ENCODE data around the gene ING3.

Gene ING3

DNA sequence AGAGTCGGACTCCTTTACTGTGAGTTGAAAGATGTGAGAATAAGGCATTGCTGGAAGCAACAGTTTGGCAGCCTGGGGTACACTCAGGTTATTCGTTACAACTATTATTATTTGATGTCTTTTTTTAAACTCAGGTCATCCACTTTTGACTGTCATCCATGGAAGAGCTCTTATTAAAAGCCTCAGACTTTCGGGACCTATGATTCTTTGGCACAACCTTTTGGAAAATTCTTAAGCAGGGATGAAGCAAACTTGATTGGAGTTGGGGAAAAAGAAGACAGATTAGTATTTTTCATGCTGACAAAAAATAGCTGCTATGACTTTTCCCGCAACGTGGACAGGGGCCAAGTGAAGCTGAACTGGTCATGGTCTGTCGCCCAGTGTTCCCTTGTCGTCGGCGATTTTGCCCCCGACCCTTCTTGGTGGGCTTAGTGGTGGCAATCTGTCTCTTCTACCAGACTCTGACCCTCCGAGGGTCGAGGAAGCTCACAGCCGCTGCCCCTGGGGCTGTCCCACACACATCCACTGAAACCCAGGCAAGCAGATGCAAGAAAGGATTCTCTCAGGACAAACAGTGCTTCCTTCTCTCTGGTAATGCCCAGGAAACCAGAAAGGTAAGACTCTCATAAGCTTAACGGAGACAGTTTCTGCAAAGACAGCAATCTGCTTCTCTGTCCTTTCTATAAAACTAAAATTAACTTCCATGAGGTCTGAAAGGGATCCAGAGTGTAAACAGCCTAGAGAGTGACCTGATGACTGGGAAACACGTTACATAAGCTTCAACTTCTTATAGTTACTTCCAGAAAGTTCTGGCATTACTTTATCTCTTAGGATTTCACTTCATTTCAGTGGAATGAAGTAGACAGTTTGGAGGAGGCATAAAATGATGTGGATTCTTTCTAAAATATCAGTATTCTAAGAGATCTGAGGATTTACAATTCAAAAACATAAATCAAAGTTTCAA, 39.0 kb downstream of the ING3 start:
- DNase-seq = peak; percentile 46

DNA sequence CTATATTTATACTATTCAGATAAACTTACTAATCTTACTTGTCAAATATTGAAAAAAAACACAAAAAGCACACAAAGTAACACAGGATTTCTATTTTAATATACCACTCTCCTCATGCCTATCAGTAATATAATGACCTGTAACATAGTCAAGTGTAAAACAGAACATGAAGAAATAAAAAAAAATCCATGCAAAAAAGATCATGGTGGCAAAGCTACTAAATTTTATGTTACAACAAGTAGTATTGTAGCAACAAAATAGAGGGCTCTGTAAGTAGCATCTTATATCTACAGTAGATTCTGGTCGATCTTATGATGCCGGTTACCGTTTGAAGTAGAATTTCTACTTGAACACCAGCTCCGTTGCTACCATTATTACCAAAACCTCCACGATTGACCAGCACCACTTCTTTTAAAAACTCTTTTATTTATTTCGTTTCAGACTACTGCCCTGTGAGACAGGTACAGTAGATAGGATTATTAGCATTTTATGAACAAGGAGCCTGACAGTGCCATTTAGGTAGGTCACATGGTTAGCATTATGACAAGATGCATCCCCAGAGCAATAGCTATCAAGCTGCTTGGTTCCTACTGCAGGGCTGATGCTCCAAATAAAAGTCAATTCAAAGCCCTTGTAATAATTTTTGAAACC, 40.0 kb downstream of the ING3 start:
- DNase-seq = no peak

- no peak for DNase-seq
Observed at GRCh38 chr7:120991161-120991560, 40.6 kb downstream of the ING3 start.

- DNase-seq = no peak
Observed at GRCh38 chr7:120991581-120991980, 41.0 kb downstream of the ING3 start.

- no peak for DNase-seq
Observed at GRCh38 chr7:120992272-120992964, 41.8 kb downstream of the ING3 start.

DNA sequence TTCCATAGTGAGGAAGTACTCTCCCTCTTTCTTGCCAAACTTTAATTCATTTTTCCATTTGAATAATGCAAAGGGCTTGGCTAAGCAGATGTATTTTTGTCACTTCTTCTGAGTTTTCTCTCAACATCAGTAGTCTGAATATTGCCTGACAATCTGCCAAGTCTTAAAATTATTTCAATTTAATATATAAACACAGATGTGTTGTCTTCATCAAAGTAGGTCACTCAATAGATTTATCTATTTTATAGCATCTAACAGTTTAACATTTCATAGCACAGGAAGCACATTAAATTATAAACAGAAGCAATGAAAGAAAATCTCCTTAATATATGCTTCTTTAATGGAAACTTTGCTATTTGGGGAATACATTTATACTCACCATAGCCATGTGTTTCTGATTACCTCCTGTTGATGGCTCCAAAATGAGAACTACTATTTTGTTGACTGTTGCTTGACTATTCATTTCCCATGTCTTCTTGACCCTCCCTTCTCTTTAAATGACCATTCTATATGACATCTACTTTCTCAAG, 42.5 kb downstream of the ING3 start:
- no peak for DNase-seq

DNA sequence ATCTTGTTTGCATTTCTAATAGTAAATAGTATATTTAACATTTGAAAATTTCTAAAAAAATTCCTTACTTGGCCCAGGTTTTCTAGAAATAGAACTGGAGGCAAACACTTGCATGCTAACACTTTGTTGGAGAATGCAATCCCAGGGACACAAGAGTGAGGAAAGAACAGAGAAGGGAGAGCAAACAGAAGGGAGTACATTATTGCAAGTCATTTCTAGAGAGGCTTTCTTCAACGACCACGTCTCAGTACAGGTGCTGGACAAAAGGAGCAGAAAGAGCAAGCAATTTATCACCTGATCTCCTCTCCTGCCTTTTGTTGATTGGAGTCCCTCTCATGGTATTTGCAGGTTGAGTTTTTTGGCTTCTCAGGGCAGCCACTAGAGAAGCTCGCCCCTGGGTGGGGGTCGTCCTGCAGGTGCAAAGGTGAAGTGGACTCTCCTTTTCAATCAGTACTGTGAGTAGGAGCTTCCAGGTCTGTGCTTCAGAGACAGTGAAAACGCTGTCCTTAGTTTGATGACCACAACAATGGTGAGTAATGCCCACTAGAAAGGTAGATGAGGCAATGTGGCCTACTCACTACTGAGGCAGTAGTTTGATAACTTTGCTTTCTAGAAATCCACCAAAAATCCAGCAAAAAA, 43.1 kb downstream of the ING3 start:
- DNase-seq = no peak

DNA sequence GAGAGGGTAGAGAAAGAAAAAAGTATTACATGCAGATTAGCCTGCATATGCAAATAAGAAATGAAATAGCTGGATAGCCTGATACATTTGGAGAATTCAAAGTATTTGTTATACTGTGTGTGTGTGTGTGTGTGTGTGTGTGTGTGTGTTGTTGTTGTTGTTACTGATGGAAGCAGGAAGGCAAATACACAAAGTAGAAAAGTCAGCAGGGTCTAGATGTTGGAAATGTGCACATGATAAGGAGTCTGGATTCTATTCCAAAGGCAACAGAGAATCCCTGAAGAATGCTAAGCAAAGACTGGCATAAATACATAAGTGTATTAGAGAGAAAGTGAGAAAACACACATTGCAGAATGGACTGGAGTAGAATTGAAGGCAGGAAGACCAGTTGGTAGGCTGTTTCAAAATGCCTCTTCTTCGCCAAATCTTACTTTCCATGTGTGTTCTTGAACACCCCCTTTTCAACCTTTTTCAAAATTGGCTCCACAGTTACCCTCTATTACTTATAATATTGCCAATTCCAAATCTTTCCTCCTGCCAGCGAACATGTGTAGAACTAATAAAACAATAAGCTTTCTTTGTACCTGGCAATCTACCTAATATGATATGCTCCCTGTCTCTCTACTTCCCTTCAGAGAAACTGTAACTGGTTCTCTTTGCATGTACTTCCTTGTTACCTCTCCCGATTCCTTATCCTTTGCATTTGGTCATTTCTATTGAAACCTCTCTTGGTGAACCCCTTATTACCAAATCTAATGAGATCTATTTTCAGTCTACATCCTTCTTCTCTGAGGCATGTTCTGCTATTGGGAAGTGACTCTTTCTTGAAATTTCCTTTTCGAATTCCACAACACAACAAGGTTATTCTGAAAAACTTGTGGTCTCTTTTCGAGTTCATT, 44.2 kb downstream of the ING3 start:
- no peak for DNase-seq

DNA sequence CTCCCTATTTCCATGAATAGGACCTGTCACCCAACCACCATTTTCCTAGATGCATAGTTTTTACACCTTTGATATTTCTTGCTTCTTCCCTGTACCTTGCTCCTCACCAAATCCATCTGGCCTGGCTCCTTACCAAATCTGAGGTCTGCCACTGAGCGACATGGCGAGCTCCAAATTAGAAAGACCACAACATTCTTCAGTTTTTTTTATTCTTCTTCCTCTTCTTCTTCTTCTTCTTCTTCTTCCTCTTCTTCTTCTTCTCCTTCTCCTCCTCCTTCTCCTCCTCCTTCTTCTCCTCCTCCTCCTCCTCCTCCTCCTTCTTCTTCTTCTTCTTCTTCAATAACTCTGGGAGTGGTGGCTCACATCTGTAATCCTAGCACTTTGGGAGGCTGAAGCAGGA, 45.1 kb downstream of the ING3 start:
- no peak for DNase-seq

DNA sequence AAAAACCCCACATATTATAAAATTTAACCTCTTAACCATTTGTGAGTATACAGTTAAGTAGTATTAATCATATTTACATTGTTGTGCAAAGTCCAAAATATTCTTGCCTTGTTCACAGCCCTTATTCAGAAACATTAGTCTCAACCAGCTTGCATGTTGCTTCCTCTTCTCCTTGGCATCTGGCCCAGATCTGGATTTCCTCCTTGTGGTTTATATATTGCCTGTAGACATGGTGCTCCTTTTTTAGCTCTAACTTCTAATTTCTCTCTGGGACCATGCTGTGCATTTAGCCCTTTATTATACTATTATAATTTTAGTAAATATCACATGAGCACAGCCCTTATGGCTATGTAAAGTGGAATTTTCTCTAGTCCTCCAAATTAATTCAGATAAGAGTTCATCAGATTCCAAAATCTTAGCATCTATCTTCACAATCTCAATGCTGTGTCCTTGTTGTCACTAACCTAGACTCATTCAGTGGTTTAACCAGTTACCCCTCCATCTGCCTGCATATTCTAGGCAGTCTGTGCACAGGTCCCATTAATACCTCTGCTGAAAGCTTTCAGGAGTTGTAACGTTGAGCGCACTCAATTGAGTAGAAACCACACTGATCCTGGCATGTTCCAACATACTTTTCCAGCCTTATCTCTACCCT, 45.9 kb downstream of the ING3 start:
- peak; percentile 86 for DNase-seq

DNA sequence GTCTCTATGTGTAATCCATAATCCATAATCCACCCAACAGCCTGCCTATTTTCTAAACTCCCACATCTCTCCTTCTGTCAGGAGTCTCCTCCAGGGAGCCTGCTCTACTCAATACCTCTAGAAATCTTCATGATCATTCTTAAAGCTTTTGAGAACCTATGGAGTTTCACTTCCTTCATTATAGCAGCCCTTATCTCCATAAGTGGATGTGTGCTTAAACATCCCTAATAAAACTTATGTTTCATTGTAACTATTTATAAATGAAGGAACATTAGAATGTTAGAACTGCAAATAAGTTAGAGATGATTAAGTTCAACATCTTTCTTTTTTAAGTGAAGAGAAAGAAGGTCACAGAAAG, 46.4 kb downstream of the ING3 start:
- DNase-seq = no peak

DNA sequence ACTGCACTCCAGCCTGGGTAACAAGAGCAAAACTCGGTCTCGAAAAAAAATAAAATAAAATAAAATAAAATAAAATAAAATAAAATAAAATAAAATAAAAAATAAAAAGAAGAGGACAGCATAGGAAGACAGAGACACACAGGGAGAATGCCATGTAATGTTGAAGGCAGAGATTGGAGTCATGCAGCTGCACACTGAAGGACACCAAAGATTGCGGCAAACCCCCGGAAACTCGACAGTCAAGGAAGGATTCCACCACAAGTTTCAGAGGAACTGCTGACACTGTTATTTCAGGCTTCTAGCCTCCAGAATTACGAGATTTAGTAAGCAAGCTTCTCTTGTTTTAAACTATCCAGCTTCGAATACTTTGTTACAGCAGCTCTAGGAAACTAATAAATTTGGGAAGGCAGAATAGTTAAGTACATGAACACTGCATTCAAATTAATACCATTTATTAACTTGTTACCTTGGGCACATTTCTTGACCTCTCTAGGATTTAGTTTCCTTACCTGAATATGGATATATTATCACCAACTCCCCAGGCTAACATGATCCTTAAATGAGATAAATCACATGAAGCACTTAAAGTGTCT, 47.4 kb downstream of the ING3 start:
- peak; percentile 42 for DNase-seq

- DNase-seq = no peak
Observed at GRCh38 chr7:120998520-120998919, 47.9 kb downstream of the ING3 start.

- no peak for DNase-seq
Observed at GRCh38 chr7:120998996-120999565, 48.5 kb downstream of the ING3 start.

DNA sequence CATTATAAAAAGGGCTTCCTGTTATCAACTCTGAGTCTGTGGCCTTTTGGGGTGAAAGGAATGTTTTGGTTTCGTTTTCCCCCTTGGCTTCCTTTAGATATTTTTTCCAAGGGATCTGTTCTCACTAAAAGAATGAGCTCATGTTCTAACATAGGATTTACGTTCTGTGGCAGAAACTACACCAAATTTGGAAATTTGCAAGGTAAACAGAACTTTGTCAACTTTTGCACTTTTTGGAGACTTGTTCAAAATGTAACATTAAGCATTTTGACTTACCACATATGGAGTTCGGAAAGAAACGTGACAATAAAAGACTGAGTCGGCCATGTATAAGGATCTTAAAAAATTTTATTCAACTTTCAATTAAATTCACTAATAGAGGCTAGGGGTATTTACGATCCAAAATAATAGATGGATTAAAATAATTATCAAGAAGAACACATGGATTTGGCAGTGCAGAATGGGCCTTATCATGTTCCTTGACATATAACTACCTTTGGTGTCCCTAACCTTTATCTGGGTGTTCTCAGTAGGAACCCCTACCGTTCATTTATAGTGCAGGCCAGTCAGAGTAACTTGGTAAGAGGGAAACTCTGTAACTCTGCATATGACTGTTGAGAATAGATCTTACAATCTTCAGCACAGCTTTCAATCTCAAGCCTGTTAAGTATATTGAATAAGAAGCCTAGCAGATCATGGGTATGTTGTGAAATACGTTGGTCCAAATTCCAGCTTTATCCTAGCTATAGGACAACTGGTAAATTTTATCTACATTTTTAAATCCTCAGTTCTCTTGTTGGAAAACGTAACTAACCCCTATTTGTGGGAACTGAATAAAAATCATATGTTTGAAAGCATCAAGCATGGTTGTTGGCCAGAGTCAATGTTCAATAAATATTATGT, 49.8 kb downstream of the ING3 start:
- no peak for DNase-seq

GRCh38 chr7:121001234-121001906, 50.8 kb downstream of the ING3 start:
- DNase-seq = no peak

GRCh38 chr7:121002048-121002756, 51.6 kb downstream of the ING3 start:
- DNase-seq = no peak

GRCh38 chr7:121002757-121003200, 52.2 kb downstream of the ING3 start:
- no peak for DNase-seq
